Vagina (tissue), 2 donors: ENCODE data around the gene HK2. TPM values are rescaled to one million over a fixed set of nuclear protein-coding genes. Genes with fewer than 3 reads are reported as not detected.
"Not testable (repeated sequence)": the region's sequence is repeated elsewhere in the genome, so short reads cannot be mapped to it uniquely, and the experiment has no call there.

Experiments used
- DNase-seq, 2 donors: peaks; one replicate each; pipeline ENCODE4 v3.0.0-alpha.2; 2017; ENCODE audit errors: extremely low spot score in 2 of 2
- H3K27ac ChIP-seq: fragments of 200-600 bp; sonication (generic); one replicate; pipeline ENCODE4 v1.5.1; 2019
- H3K27me3 ChIP-seq: fragments of 200-600 bp; sonication (generic); one replicate; pipeline ENCODE4 v1.5.1; 2019
- H3K36me3 ChIP-seq, 2 donors: fragments of 200-600 bp; sonication (generic); one replicate each; pipeline ENCODE4 v1.5.1; 2017 to 2019
- H3K4me1 ChIP-seq: fragments of 200-600 bp; sonication (generic); one replicate; pipeline ENCODE4 v1.5.1; 2019
- H3K4me3 ChIP-seq, 2 donors: fragments of 200-600 bp; sonication (generic); 1 replicate in 1 of 2; 2 replicates in 1 of 2; pipeline ENCODE4 v1.5.1; 2016 to 2019
- H3K9me3 ChIP-seq: fragments of 200-600 bp; sonication (generic); one replicate; pipeline ENCODE4 v1.5.1; 2019
- POLR2A ChIP-seq, 2 donors: fragments of 450-650 bp; IDR thresholded peaks; one replicate each; pipeline ENCODE4 v1.6.1; 2017; ENCODE audit warnings: antibody characterized with exemption in 2 of 2, mild to moderate bottlenecking in 2 of 2, moderate library complexity in 2 of 2
- POLR2AphosphoS5 ChIP-seq, 2 donors: sonication (generic); formaldehyde crosslinking; IDR thresholded peaks; one replicate each; pipeline ENCODE4 v1.9.0; 2017; ENCODE audit warnings: antibody characterized with exemption in 2 of 2, mild to moderate bottlenecking in 2 of 2, low read depth in 1 of 2; ENCODE audit not compliant: insufficient read depth in 1 of 2
- intact Hi-C: fragments of 100-400 bp; cut with DNase I; formaldehyde crosslinking; loops from one replicate; pipeline ENCODE4 v1.15.1; 2023
- total RNA-seq: library from RNA; depleted of rRNA; stranded (reverse); fragments of >200 nt; gene quantifications from one replicate; pipeline ENCODE4 v1.2.3, GENCODE V29; 2016
- TF ChIP-seq, protein P1 (sequence below), 3 experiments: fragments of 450-650 bp in 2 of 3; fragments of 200-600 bp in 1 of 3; sonication (generic) in 1 of 3; IDR thresholded peaks; one replicate each; pipeline ENCODE4 v1.5.1; 2017 to 2019; ENCODE audit warnings: antibody characterized with exemption in 3 of 3, mild to moderate bottlenecking in 2 of 3, moderate library complexity in 2 of 3

HK2 gene
- total RNA-seq, 1 donor from 2014 or later, result 5.4 TPM

DNA sequence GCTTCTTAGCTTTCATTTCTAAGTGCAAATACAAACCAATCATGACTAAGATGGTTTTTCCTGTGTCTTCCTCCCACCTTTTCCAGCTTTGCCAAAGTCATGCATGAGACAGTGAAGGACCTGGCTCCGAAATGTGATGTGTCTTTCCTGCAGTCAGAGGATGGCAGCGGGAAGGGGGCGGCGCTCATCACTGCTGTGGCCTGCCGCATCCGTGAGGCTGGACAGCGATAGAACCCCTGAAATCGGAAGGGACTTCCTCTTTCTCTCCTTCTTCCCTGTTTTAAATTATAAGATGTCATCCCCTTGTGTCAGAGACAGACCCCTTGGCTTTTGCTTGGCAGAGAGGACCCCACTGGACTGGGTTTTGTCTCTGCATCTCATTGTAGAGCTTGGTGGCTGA lies 56.8 kb downstream of the HK2 start:
- H3K27me3 ChIP-seq, result no peaks in the 10 kb centered on the region
- H3K36me3 ChIP-seq, result peaks cover 0 to 4% of the 10 kb centered on the region in 2 donors
- intact Hi-C loops, result no loop called here
- DNase-seq, result no peak
- H3K9me3 ChIP-seq, result no peaks in the 10 kb centered on the region
- TF ChIP-seq, protein P1, sequence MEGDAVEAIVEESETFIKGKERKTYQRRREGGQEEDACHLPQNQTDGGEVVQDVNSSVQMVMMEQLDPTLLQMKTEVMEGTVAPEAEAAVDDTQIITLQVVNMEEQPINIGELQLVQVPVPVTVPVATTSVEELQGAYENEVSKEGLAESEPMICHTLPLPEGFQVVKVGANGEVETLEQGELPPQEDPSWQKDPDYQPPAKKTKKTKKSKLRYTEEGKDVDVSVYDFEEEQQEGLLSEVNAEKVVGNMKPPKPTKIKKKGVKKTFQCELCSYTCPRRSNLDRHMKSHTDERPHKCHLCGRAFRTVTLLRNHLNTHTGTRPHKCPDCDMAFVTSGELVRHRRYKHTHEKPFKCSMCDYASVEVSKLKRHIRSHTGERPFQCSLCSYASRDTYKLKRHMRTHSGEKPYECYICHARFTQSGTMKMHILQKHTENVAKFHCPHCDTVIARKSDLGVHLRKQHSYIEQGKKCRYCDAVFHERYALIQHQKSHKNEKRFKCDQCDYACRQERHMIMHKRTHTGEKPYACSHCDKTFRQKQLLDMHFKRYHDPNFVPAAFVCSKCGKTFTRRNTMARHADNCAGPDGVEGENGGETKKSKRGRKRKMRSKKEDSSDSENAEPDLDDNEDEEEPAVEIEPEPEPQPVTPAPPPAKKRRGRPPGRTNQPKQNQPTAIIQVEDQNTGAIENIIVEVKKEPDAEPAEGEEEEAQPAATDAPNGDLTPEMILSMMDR (IDR thresholded peaks at IDR 0.05), result no peak
- TF ChIP-seq POLR2A (IDR thresholded peaks at IDR 0.05) (no peak), POLR2AphosphoS5 (IDR thresholded peaks at IDR 0.05; ENCODE audit: insufficient read depth in 1 of 2, low read depth in 1 of 2) (no peak)
- no peaks in the 10 kb centered on the region for H3K4me1 ChIP-seq
- no peak overlapping the region for H3K27ac ChIP-seq
- no peak overlapping the region for H3K4me3 ChIP-seq

GRCh38 chr2:74891136-74891764 lies 57.3 kb downstream of the HK2 start:
- peak in 1 of 2 donors; percentile 37 for DNase-seq
- H3K27ac ChIP-seq, result no peak overlapping the region
- no peak overlapping the region for H3K4me3 ChIP-seq
- no peak for TF ChIP-seq POLR2AphosphoS5 (IDR thresholded peaks at IDR 0.05; ENCODE audit: insufficient read depth in 1 of 2, low read depth in 1 of 2)
- TF ChIP-seq, protein P1 (IDR thresholded peaks at IDR 0.05), result no peak
- TF ChIP-seq POLR2A (IDR thresholded peaks at IDR 0.05), result no peak
- intact Hi-C loops, result no loop called here
- no peaks in the 10 kb centered on the region for H3K4me1 ChIP-seq
- H3K36me3 ChIP-seq, result peaks cover 0 to 4% of the 10 kb centered on the region in 2 donors
- no peaks in the 10 kb centered on the region for H3K9me3 ChIP-seq
- H3K27me3 ChIP-seq, result no peaks in the 10 kb centered on the region

DNA sequence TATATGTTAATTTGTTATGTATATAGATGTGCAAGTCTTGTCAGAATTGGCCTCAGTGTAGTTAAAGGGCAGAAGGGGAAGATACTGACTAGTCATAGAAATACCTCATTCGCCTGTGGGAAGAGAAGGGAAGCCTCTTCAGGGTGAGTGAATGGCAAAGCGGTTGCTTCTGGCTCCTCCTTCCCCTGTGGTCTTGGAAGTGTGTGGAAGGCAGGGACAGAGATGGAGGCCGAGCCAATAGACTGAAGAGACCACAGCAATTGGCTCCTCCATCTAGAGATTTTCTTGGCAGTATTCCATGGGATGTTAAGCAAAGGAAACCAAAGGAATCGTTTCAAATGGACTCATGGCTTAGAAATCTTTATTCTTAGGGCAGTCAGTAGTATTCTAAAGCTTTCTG lies 57.9 kb downstream of the HK2 start:
- DNase-seq, result peak in 1 of 2 donors; percentile 44
- H3K4me1 ChIP-seq, H3K4me3 ChIP-seq, H3K27ac ChIP-seq, H3K36me3 ChIP-seq, intact Hi-C loops, H3K27me3 ChIP-seq, H3K9me3 ChIP-seq: not testable (repeated sequence)

- DNase-seq, result peak in 1 of 2 donors; percentile 11
- intact Hi-C loops, result no loop called here
- no peak overlapping the region for H3K4me3 ChIP-seq
- no peak for TF ChIP-seq POLR2AphosphoS5 (IDR thresholded peaks at IDR 0.05; ENCODE audit: insufficient read depth in 1 of 2, low read depth in 1 of 2)
- no peaks in the 10 kb centered on the region for H3K27me3 ChIP-seq
- no peaks in the 10 kb centered on the region for H3K4me1 ChIP-seq
- no peak overlapping the region for H3K27ac ChIP-seq
- peaks cover 0 to 4% of the 10 kb centered on the region in 2 donors for H3K36me3 ChIP-seq
- H3K9me3 ChIP-seq, result no peaks in the 10 kb centered on the region
Measured at GRCh38 chr2:74892609-74893008, 58.7 kb downstream of the HK2 start.

DNA sequence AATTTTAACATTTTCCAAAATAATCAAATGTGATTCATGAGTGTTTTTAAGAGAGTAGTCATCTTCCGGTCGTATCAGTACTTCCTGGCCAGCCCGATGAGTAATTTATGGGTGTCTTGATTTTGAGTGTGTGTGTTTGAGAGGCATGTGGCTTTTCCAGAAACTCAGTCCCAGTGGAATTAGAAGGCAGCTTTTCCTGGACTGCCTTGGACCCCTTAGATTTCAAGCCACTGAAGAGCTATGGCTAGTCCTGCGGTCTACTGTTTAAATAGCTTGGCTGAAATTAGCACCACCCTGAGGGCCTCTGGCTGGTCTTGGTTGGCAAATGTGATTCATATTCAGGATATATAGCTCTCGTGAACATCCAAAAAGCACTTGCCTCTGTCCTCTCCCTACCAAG lies 59.4 kb downstream of the HK2 start:
- Histone ChIP-seq H3K4me3 (no peak overlapping the region), H3K9me3 (no peaks in the 10 kb centered on the region), H3K4me1 (no peaks in the 10 kb centered on the region), H3K27ac (no peak overlapping the region), H3K27me3 (no peaks in the 10 kb centered on the region), H3K36me3 (no peaks in the 10 kb centered on the region)
- DNase-seq, result peak; percentile 18 to 31
- TF ChIP-seq, protein P1 (IDR thresholded peaks at IDR 0.05), result no peak
- TF ChIP-seq POLR2A (IDR thresholded peaks at IDR 0.05) (no peak), POLR2AphosphoS5 (IDR thresholded peaks at IDR 0.05; ENCODE audit: insufficient read depth in 1 of 2, low read depth in 1 of 2) (no peak)
- intact Hi-C loops, result no loop called here

GRCh38 chr2:74894272-74894981 lies 60.5 kb downstream of the HK2 start:
- intact Hi-C loops, result no loop called here
- Histone ChIP-seq H3K36me3 (no peaks in the 10 kb centered on the region), H3K4me3 (no peak overlapping the region), H3K27ac (no peak overlapping the region), H3K4me1 (no peaks in the 10 kb centered on the region), H3K9me3 (no peaks in the 10 kb centered on the region), H3K27me3 (no peaks in the 10 kb centered on the region)
- TF ChIP-seq POLR2A (IDR thresholded peaks at IDR 0.05), result no peak
- TF ChIP-seq POLR2AphosphoS5 (IDR thresholded peaks at IDR 0.05; ENCODE audit: insufficient read depth in 1 of 2, low read depth in 1 of 2), result no peak
- TF ChIP-seq, protein P1 (IDR thresholded peaks at IDR 0.05), result no peak
- peak; percentile 54 to 64 for DNase-seq
